ENCODE data around the gene KCND3.

DNA sequence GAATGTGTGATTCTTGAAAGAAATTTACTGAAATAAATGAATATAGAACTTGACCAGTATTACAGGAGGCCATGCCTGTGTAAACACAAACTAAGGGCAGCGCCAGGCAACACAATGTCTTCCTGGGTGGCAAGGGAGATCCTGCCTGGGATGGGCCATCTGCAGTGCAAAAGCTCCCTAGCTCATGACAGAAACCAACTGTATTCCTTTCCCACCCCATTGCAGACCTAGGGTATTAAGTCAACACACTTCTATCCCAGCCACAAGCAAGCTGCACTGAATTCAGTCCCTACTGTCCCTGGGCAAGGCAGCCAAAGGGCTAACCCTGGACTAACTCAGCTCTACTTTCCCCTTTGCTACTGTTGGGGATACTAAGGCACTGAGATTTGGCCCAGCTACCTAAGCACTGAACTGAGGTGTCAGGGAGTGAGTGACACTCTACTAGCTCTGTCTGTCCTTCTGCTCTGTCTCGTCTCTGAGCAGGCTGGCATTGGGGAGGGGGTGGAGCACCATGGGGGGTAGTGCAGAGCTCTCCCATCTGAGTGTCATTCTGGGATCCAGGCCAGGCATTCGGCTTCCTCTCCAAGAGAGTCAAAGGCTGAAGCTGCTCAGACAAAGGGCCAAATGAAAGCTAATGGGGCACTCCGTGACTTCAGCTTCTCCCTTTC, 252.8 kb downstream of the KCND3 start:
- TF ChIP-seq, protein P1, sequence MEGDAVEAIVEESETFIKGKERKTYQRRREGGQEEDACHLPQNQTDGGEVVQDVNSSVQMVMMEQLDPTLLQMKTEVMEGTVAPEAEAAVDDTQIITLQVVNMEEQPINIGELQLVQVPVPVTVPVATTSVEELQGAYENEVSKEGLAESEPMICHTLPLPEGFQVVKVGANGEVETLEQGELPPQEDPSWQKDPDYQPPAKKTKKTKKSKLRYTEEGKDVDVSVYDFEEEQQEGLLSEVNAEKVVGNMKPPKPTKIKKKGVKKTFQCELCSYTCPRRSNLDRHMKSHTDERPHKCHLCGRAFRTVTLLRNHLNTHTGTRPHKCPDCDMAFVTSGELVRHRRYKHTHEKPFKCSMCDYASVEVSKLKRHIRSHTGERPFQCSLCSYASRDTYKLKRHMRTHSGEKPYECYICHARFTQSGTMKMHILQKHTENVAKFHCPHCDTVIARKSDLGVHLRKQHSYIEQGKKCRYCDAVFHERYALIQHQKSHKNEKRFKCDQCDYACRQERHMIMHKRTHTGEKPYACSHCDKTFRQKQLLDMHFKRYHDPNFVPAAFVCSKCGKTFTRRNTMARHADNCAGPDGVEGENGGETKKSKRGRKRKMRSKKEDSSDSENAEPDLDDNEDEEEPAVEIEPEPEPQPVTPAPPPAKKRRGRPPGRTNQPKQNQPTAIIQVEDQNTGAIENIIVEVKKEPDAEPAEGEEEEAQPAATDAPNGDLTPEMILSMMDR (IDR thresholded peaks at IDR 0.05): no peak
- no peak for TF ChIP-seq POLR2A (IDR thresholded peaks at IDR 0.05)

All from Peyer's patch (tissue), 4 donors.